HepG2 (cell line): ENCODE measurements around the gene VPS26B. TPM values are rescaled to one million over a fixed set of nuclear protein-coding genes. Genes with fewer than 3 reads are reported as not detected.
A peak's percentile ranks its signal among the peaks of the same experiment; 100 is the strongest.

ENCODE experiments used
- ARID4A ChIP-seq: sonication (generic); formaldehyde crosslinking; IDR thresholded peaks from 2 replicates; pipeline ENCODE4 v1.5.0; 2020; ENCODE audit warnings: mild to moderate bottlenecking, missing genetic modification reagents, borderline replicate concordance
- ATF5 ChIP-seq: sonication (generic); formaldehyde crosslinking; IDR thresholded peaks from 2 replicates; pipeline ENCODE4 v1.4.0; 2020; ENCODE audit warnings: mild to moderate bottlenecking, low read depth, missing genetic modification reagents
- FOXJ3 ChIP-seq: sonication (generic); formaldehyde crosslinking; IDR thresholded peaks from 2 replicates; pipeline ENCODE4 v1.4.0; 2020; ENCODE audit warnings: missing genetic modification reagents, mild to moderate bottlenecking, borderline replicate concordance
- FOXO1 ChIP-seq: sonication (generic); formaldehyde crosslinking; IDR thresholded peaks from 2 replicates; pipeline ENCODE4 v1.4.0; 2020; ENCODE audit warnings: missing genetic modification reagents
- IKZF5 ChIP-seq: IDR thresholded peaks from 2 replicates; pipeline ENCODE4 v1.6.1; 2018; ENCODE audit warnings: missing genetic modification reagents, mild to moderate bottlenecking, missing compliant biosample characterization
- MAFK ChIP-seq, 2 experiments: IDR thresholded peaks in 1 of 2; conservative IDR thresholded peaks in 1 of 2; 2 replicates each; pipeline ENCODE4 v1.6.1; 2011; ENCODE audit warnings: improper control_type of control experiment in 2 of 2, low read length in 2 of 2
- NFYB ChIP-seq: sonication (generic); formaldehyde crosslinking; IDR thresholded peaks from 2 replicates; pipeline ENCODE4 v1.4.0; 2020; ENCODE audit warnings: missing genetic modification reagents
- NR1H2 ChIP-seq: sonication (generic); formaldehyde crosslinking; IDR thresholded peaks from 2 replicates; pipeline ENCODE4 v1.8.1; 2022; ENCODE audit warnings: low read depth, missing genetic modification reagents, borderline replicate concordance
- SNRNP70 ChIP-seq: fragments of 200-400 bp; formaldehyde crosslinking; IDR thresholded peaks from 2 replicates; pipeline ENCODE4 v1.6.1; 2017; ENCODE audit warnings: mild to moderate bottlenecking, low read depth, low read length, moderate library complexity
- SRSF1 ChIP-seq: fragments of 200-400 bp; formaldehyde crosslinking; optimal IDR thresholded peaks from 2 replicates; pipeline ENCODE3; 2017; ENCODE audit warnings: mild to moderate bottlenecking, low read depth, low read length, moderate library complexity
- ZBTB33 ChIP-seq: sonication (generic); formaldehyde crosslinking; IDR thresholded peaks from 2 replicates; pipeline ENCODE4 v1.4.0; 2020; ENCODE audit warnings: missing genetic modification reagents
- ZBTB8A ChIP-seq: sonication (generic); formaldehyde crosslinking; IDR thresholded peaks from 2 replicates; pipeline ENCODE4 v1.4.0; 2020; ENCODE audit warnings: mild to moderate bottlenecking, low read depth, missing genetic modification reagents, borderline replicate concordance
- ZFP91 ChIP-seq: sonication (generic); formaldehyde crosslinking; IDR thresholded peaks from 2 replicates; pipeline ENCODE4 v1.9.0; 2022; ENCODE audit warnings: missing genetic modification reagents, mild to moderate bottlenecking, borderline replicate concordance
- ZNF761 ChIP-seq: sonication (generic); formaldehyde crosslinking; conservative IDR thresholded peaks from 2 replicates; pipeline ENCODE4 v1.4.0; 2020; ENCODE audit warnings: mild to moderate bottlenecking, missing genetic modification reagents
- ZNF780A ChIP-seq: sonication (generic); formaldehyde crosslinking; IDR thresholded peaks from 2 replicates; pipeline ENCODE4 v1.8.0; 2022; ENCODE audit warnings: mild to moderate bottlenecking, missing genetic modification reagents, moderate library complexity
- ZNF784 ChIP-seq: sonication (generic); formaldehyde crosslinking; IDR thresholded peaks from 2 replicates; pipeline ENCODE4 v1.5.1; 2020; ENCODE audit warnings: missing genetic modification reagents, mild to moderate bottlenecking, borderline replicate concordance
- polyA plus RNA-seq, 8 experiments: library from polyadenylated mRNA; depleted of rRNA in 3 of 8; stranded (reverse) in 7 of 8; unstranded in 1 of 8; fragments of >200 nt; fragmentation: Illumina TruSeq in 4 of 8; extraction: Trizol in 4 of 8; gene quantifications; 2 replicates each; pipeline versions ENCODE4 v1.2.1 to v1.2.3, GENCODE V29; 2011 to 2016; ENCODE audit warnings: low read depth in 4 of 8, missing spikeins in 1 of 8, mixed read lengths in 1 of 8; ENCODE audit not compliant: insufficient read depth in 1 of 8
- total RNA-seq, 5 experiments: library from RNA; depleted of rRNA; stranded (reverse); fragments of >200 nt; fragmentation: Illumina TruSeq; extraction: Trizol; gene quantifications; 2 replicates each; pipeline ENCODE4 v1.2.3, GENCODE V29; 2016; ENCODE audit warnings: low read depth in 1 of 5

Gene VPS26B
- total and polyA plus RNA-seq, 2 of the 13 experiments (the other 11 are each of a cell fraction or from before 2014, with no cell fraction given) = 20.2 to 23.2 TPM

- TF ChIP-seq ZBTB33 (CRISPR knock-in tag) = peak; percentile 35; the same call in 1 of the 2 replicates
- no peak for TF ChIP-seq ATF5 (CRISPR knock-in tag)
- TF ChIP-seq MAFK (conservative IDR thresholded peaks at IDR 0.05 in 1 of 2, IDR thresholded peaks at IDR 0.05 in 1 of 2; ENCODE audit: low read length in 2 of 2) = no peak
- TF ChIP-seq ZBTB8A (CRISPR knock-in tag) = no peak
- TF ChIP-seq ZNF761 (CRISPR knock-in tag) = no peak
- peak; percentile 79; the same call in 1 of the 2 replicates for TF ChIP-seq ZFP91 (CRISPR knock-in tag)
- peak; percentile 24; the same call in 1 of the 2 replicates for TF ChIP-seq FOXO1 (CRISPR knock-in tag)
- TF ChIP-seq FOXJ3 (CRISPR knock-in tag) = no peak
- TF ChIP-seq ARID4A (CRISPR knock-in tag) = peak; percentile 94
- TF ChIP-seq SNRNP70 = no peak
- peak; percentile 68; the same call in 1 of the 2 replicates for TF ChIP-seq ZNF784 (CRISPR knock-in tag)
- 0 out of 2 replicates have a peak, but pooled peaks have one; percentile 45 for TF ChIP-seq IKZF5 (CRISPR knock-in tag)
- TF ChIP-seq SRSF1 = no peak
- TF ChIP-seq NR1H2 (CRISPR knock-in tag) = no peak
- no peak for TF ChIP-seq ZNF780A (CRISPR knock-in tag)
- TF ChIP-seq NFYB = no peak; the same call in 1 of the 2 replicates
Measured at GRCh38 chr11:134253188-134253993, 28.9 kb downstream of the VPS26B start, which contains the start of the genes ACAD8 and THYN1 (continued).
